Adrenal gland (tissue), 12 donors: ENCODE results near the gene KLF13. TPM values are rescaled to one million over a fixed set of nuclear protein-coding genes. Genes with fewer than 3 reads are reported as not detected.

Experiments used
- DNase-seq, 7 donors: peaks; one replicate each; pipeline ENCODE4 v3.0.0-alpha.2; 2019 to 2020
- H3K27ac ChIP-seq, 5 donors: fragments of 200-600 bp; sonication (generic) in 4 of 5; 1 replicate in 3 of 5; 2 replicates in 2 of 5; pipeline versions ENCODE4 v1.5.1 to v1.8.0; 2016 to 2020; ENCODE audit warnings: mild to moderate bottlenecking in 1 of 5
- H3K27me3 ChIP-seq: fragments of 200-600 bp; 2 replicates; pipeline ENCODE4 v1.8.0; 2021
- H3K36me3 ChIP-seq, 2 donors: fragments of 200-600 bp; replicated peaks in 1 of 2; 1 replicate in 1 of 2; 2 replicates in 1 of 2; pipeline versions ENCODE4 v1.5.1 to v1.8.0; 2018 to 2022
- H3K4me1 ChIP-seq, 2 donors: fragments of 200-600 bp; replicated peaks in 1 of 2; 1 replicate in 1 of 2; 2 replicates in 1 of 2; pipeline versions ENCODE4 v1.5.1 to v1.8.0; 2018 to 2021
- H3K4me3 ChIP-seq, 4 donors: fragments of 200-600 bp; sonication (generic) in 3 of 4; one replicate each; pipeline ENCODE4 v1.5.1; 2016 to 2018
- H3K9me3 ChIP-seq, 3 donors: fragments of 200-600 bp; sonication (generic) in 1 of 3; replicated peaks in 1 of 3; 1 replicate in 2 of 3; 2 replicates in 1 of 3; pipeline versions ENCODE4 v1.5.1 to v1.8.0; 2016 to 2021
- POLR2A ChIP-seq, 2 donors: fragments of 450-650 bp; IDR thresholded peaks; one replicate each; pipeline ENCODE4 v1.6.1; 2017; ENCODE audit warnings: antibody characterized with exemption in 2 of 2, mild to moderate bottlenecking in 2 of 2, moderate library complexity in 1 of 2
- WGBS, 4 donors: extraction: QIAGEN DNeasy Blood & Tissue Kit in 2 of 4; methylation state at CpG; one replicate each; pipeline versions ENCODE4 v1.1.5 to v1.1.7; 2013 to 2017; 5-methylcytosine and 5-hydroxymethylcytosine counted together
- intact Hi-C, 2 donors: fragments of 100-400 bp; cut with DNase I; formaldehyde crosslinking; loops; one replicate each; pipeline versions ENCODE4 v1.14.1 to v1.15.0; 2022 to 2023
- polyA plus RNA-seq, 3 donors: library from polyadenylated mRNA; stranded (reverse); fragments of 200-250 nt in 2 of 3; fragments of 350-450 nt in 1 of 3; fragmentation: Illumina TruSeq in 1 of 3; extraction: RNeasy Lipid Tissue Mini Kit (QIAGEN cat#74804) in 1 of 3; gene quantifications; one replicate each; pipeline ENCODE4 v1.2.3, GENCODE V29; 2013 to 2014
- total RNA-seq, 9 donors: library from RNA; depleted of rRNA in 4 of 9; stranded (reverse); fragments of >200 nt in 4 of 9; fragments of 120-200 nt in 1 of 9; fragmentation: NEBNext Ultra II Directional in 1 of 9; extraction: Animal tissue kit (Norgen Biotek cat#: 25700) in 1 of 9; gene quantifications; one replicate each; pipeline versions ENCODE4 v1.1.0 to v1.2.4, GENCODE V29; 2013 to 2023
- TF ChIP-seq, protein P1 (sequence below), 6 experiments: fragments of 450-650 bp in 4 of 6; fragments of 200-600 bp in 2 of 6; sonication (generic) in 1 of 6; IDR thresholded peaks; 1 replicate in 5 of 6; 2 replicates in 1 of 6; pipeline versions ENCODE4 v1.5.1 to v1.8.0; 2016 to 2021; ENCODE audit warnings: antibody characterized with exemption in 6 of 6, mild to moderate bottlenecking in 2 of 6, moderate library complexity in 1 of 6
- donor health status: healthy with polysubstance abuse.
- donor health status: Bipolar disorder and iron deficiency.
- donor health status: DM: yes; HTN: yes; CAD: no.
- donor health status: DM: no; HTN: no; CAD: no.
- donor health status: DM: no; HTN: no; CAD: no.
- donor health status: DM: yes; HTN: yes; CAD: no.

KLF13 gene
- total and polyA plus RNA-seq, 12 donors, result 8.4 to 65.9 (median 31.9) TPM

DNA sequence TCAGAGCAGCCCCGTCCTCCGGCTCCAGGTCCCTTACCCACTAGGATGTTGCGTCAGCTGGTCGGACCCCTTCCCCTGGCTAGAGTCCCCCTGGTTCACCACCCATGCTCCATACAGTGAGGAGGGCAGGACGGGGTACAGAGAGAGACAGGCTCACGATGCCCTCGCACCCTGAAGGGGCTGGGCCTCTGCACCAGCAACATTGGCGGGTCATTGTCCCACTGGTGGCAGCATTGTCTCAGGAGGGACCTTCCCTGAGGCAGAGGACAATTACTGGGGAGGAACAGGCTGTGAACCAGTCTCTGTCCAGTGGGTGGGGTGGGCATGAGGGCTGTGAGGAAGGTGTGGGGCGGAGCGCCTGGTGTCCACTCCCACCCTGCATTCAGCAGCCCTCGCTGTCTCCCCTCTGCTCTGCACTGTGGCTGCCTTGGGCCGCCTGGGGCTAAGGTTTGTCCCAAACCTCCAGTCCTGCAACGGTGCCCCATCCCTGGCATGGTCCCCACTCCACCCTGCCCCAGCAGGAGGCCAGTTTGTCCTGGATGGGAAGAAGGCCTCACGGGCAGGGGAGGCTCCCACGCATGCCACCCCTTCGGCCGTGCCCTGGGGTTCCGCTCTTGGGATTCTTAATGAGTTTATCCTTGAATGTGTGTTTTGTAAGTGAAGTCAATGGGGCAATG, 48.0 kb upstream of the KLF13 start:
- DNase-seq, result peak in 4 of 7 donors; percentile 3 to 33 (median 10)
- WGBS, 4 donors, result 92 to 96% (median 94%) methylated on average over 13 to 18 of the region's 18 CpGs
- Histone ChIP-seq H3K36me3 (no peaks in the 10 kb centered on the region), H3K4me3 (no peak overlapping the region), H3K4me1 (no peaks in the 10 kb centered on the region), H3K27ac (peak overlapping the region in 1 of 5 donors; percentile 49), H3K9me3 (no peaks in the 10 kb centered on the region), H3K27me3 (no peaks in the 10 kb centered on the region)
- intact Hi-C loops, result no loop called here
- no peak for TF ChIP-seq POLR2A (IDR thresholded peaks at IDR 0.05)
- TF ChIP-seq, protein P1, sequence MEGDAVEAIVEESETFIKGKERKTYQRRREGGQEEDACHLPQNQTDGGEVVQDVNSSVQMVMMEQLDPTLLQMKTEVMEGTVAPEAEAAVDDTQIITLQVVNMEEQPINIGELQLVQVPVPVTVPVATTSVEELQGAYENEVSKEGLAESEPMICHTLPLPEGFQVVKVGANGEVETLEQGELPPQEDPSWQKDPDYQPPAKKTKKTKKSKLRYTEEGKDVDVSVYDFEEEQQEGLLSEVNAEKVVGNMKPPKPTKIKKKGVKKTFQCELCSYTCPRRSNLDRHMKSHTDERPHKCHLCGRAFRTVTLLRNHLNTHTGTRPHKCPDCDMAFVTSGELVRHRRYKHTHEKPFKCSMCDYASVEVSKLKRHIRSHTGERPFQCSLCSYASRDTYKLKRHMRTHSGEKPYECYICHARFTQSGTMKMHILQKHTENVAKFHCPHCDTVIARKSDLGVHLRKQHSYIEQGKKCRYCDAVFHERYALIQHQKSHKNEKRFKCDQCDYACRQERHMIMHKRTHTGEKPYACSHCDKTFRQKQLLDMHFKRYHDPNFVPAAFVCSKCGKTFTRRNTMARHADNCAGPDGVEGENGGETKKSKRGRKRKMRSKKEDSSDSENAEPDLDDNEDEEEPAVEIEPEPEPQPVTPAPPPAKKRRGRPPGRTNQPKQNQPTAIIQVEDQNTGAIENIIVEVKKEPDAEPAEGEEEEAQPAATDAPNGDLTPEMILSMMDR (IDR thresholded peaks at IDR 0.05), result no peak

DNA sequence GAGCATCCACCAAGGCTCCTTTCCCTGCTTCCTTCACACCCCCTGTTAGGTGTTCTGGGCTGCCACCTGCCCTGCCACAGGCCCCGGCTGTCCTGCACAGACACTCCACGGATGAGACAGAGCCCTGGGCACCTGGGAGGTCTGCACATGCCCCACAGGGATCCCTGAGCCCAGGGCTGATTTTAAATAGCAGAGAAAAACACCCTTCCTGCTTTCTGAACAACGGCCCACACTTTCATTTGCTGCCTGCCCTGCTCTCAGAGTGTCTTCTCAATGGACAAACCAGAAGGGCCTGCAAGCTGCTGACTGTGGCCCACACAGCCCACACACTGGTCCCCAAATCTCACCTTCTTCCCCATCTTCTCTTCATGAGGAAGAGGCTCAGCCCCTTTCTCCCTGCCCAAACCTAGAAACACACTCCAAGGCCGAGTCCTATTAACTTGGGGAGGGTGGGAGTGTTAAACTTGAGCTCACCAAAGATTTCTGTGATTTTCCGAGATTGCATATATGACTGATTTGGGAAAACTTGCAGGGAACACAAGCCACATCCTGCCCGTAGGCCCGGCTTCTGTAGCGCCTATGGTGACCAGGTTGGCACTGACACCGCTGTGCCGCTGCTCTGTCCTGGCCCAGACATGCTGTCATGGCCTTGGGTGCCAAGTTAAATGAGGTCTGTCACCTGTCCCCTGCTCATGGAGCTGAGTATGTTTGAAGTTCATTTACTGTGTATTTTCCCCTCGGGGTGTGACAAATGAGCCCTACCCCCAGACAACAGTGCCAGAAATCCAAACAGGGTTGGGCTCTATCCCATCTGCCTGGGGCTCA, 47.2 kb upstream of the KLF13 start:
- peak in 4 of 7 donors; percentile 4 to 54 (median 12) for DNase-seq
- Histone ChIP-seq H3K4me1 (no peaks in the 10 kb centered on the region), H3K36me3 (no peaks in the 10 kb centered on the region), H3K9me3 (no peaks in the 10 kb centered on the region), H3K4me3 (no peak overlapping the region), H3K27ac (peak overlapping the region in 1 of 5 donors; percentile 49), H3K27me3 (no peaks in the 10 kb centered on the region)
- TF ChIP-seq POLR2A (IDR thresholded peaks at IDR 0.05), result no peak
- TF ChIP-seq, protein P1 (IDR thresholded peaks at IDR 0.05), result no peak
- intact Hi-C loops, result no loop called here
- 79 to 86% (median 85%) methylated on average over 10 to 11 of the region's 11 CpGs for WGBS, 4 donors

DNA sequence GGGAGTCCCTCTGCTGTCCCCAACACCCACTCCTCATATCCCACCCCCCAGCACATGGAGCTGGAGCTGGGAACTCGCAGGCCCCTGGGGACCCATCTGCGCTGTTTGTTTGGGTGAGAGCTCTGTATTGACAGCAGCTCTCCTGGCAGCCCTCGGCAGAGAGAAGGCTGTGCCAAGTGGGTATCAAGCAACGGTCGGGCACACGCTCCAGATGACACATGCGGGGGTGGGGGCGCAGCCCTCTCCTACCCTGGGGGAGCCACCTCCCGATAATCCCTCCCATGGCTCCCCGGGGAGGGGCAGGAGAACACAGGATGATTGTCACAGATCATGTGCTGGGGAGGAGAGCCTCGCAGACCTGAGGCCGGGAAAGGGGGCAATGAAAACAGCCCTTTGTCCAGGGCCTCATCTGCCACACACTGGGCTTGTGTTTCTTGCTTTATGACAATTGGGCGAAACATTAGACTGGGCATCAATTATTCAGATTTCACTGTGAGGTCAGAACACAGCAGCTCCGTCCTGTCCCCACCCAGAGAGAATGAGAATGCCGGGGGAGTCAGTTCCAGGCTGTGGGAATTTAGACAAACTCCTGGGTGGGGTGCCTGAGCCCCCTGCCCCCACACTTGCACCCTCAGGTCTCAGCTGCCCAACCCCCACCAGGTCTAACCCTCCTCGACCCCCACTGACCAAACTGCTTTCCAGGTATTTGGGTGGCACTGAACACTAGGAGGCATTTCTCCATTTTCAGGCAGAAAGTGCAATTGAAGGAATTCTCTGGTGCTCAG, 46.4 kb upstream of the KLF13 start:
- Histone ChIP-seq H3K27ac (peak overlapping the region in 1 of 5 donors; percentile 49), H3K36me3 (no peaks in the 10 kb centered on the region), H3K9me3 (no peaks in the 10 kb centered on the region), H3K27me3 (no peaks in the 10 kb centered on the region), H3K4me1 (no peaks in the 10 kb centered on the region), H3K4me3 (no peak overlapping the region)
- peak in 4 of 7 donors; percentile 5 to 53 (median 12) for DNase-seq
- intact Hi-C loops, result no loop called here
- TF ChIP-seq, protein P1 (IDR thresholded peaks at IDR 0.05), result no peak
- TF ChIP-seq POLR2A (IDR thresholded peaks at IDR 0.05), result no peak
- 64 to 69% (median 65%) methylated on average over 9 to 16 of the region's 16 CpGs for WGBS, 4 donors

DNA sequence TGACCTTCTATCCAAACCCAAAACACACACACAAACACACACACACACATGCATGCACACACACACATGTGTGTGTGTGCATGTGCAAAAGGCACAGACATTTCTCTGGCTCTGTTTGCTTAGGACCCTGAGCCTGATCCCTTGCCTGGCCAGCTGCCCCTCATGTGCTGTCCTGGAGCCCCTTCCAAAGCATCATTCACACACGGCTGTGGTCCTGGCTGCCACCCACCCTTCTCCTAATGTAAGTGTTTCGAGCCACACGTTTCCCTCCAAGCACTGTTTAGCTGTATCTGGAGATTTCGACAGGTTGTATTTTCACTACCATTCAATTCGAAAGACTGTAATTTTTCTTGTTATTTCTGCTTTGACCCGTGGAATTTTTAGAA, 45.8 kb upstream of the KLF13 start:
- no peaks in the 10 kb centered on the region for H3K27me3 ChIP-seq
- H3K4me1 ChIP-seq, result no peaks in the 10 kb centered on the region
- DNase-seq, result peak in 4 of 7 donors; percentile 1 to 23 (median 4)
- no peaks in the 10 kb centered on the region for H3K9me3 ChIP-seq
- intact Hi-C loops, result no loop called here
- 58 to 68% (median 63%) methylated on average over 6 of the region's 6 CpGs for WGBS, 4 donors
- H3K4me3 ChIP-seq, result no peak overlapping the region
- no peak overlapping the region for H3K27ac ChIP-seq
- no peaks in the 10 kb centered on the region for H3K36me3 ChIP-seq
- TF ChIP-seq, protein P1 (IDR thresholded peaks at IDR 0.05), result no peak
- no peak for TF ChIP-seq POLR2A (IDR thresholded peaks at IDR 0.05)
